IMR-90 (cell line): ENCODE data around the gene COL5A1. TPM values are rescaled to one million over a fixed set of nuclear protein-coding genes. Genes with fewer than 3 reads are reported as not detected.
A peak's percentile ranks its signal among the peaks of the same experiment; 100 is the strongest.
"Not testable (repeated sequence)": the region's sequence is repeated elsewhere in the genome, so short reads cannot be mapped to it uniquely, and the experiment has no call there.

Experiments
- ATAC-seq: fragments of 200-7000 bp; cut with Tn5 transposase; 2 replicates; pipeline ENCODE4 v1.9.1; 2020; ENCODE audit warnings: low read depth, mild to moderate bottlenecking, moderate library complexity
- BruUV-seq: library from RNA; stranded (reverse); fragments of 400-500 nt; replicated peaks from 2 replicates; lab custom pipeline; 2021; lab: Mats Ljungman, UMichigan
- CTCF ChIA-PET: fragments of 300-600 bp; formaldehyde crosslinking; extraction: SDS; loops from one replicate; lab custom pipeline; 2021; ENCODE audit warnings: antibody characterized with exemption; lab: Yijun Ruan, JAX
- POLR2A ChIA-PET: fragments of 300-600 bp; sonication (Branson Sonifier 250); formaldehyde crosslinking; loops from one replicate; lab custom pipeline; 2022; ENCODE audit warnings: antibody characterized with exemption; ENCODE audit not compliant: unreplicated experiment; lab: Charles Lee
- DNase-seq: peaks from one replicate; pipeline ENCODE4 v3.0.0; 2013
- H2AFZ ChIP-seq: replicated peaks from 2 replicates; pipeline ENCODE3; 2013; ENCODE audit warnings: low read length, mild to moderate bottlenecking; ENCODE audit not compliant: poor library complexity
- H2AK5ac ChIP-seq: 2 replicates; pipeline ENCODE4 v1.6.1; 2013; ENCODE audit warnings: low read depth, low read length, inconsistent platforms
- H2AK9ac ChIP-seq: replicated peaks from 2 replicates; pipeline ENCODE3; 2013; ENCODE audit warnings: mild to moderate bottlenecking, low read depth, low read length, moderate library complexity; ENCODE audit not compliant: poor library complexity
- H2BK120ac ChIP-seq: 2 replicates; pipeline ENCODE4 v1.6.1; 2013; ENCODE audit warnings: low read depth, low read length, inconsistent platforms
- H2BK15ac ChIP-seq: 3 replicates; pipeline ENCODE4 v1.6.1; 2013; ENCODE audit warnings: low read depth, low read length, inconsistent platforms
- H2BK20ac ChIP-seq: 2 replicates; pipeline ENCODE4 v1.6.1; 2013; ENCODE audit warnings: low read depth, mild to moderate bottlenecking, inconsistent platforms, low read length, moderate library complexity
- H2BK5ac ChIP-seq: 2 replicates; pipeline ENCODE4 v1.6.1; 2013; ENCODE audit warnings: mild to moderate bottlenecking, low read depth, low read length, inconsistent platforms; ENCODE audit not compliant: poor library complexity, severe bottlenecking
- H3K14ac ChIP-seq: replicated peaks from 2 replicates; pipeline ENCODE4 v1.6.1; 2013; ENCODE audit warnings: low read depth, low read length, inconsistent platforms
- H3K18ac ChIP-seq: 2 replicates; pipeline ENCODE4 v1.6.1; 2013; ENCODE audit warnings: low read depth, low read length, control low read depth
- H3K23ac ChIP-seq: 2 replicates; pipeline ENCODE4 v1.6.1; 2013; ENCODE audit warnings: low read depth, low read length, inconsistent platforms
- H3K27ac ChIP-seq: 2 replicates; pipeline ENCODE4 v1.5.1; 2013; ENCODE audit warnings: mild to moderate bottlenecking, control low read depth, low read length; ENCODE audit not compliant: insufficient read depth
- H3K27me3 ChIP-seq: 2 replicates; pipeline ENCODE4 v1.6.1; 2013; ENCODE audit warnings: low read length; ENCODE audit not compliant: control insufficient read depth, insufficient read depth
- H3K36me3 ChIP-seq: 2 replicates; pipeline ENCODE4 v1.6.1; 2013; ENCODE audit warnings: low read length, mixed read lengths; ENCODE audit not compliant: control insufficient read depth, insufficient read depth
- H3K4ac ChIP-seq: 2 replicates; pipeline ENCODE4 v1.6.1; 2013; ENCODE audit warnings: low read depth, low read length, inconsistent platforms
- H3K4me1 ChIP-seq: 2 replicates; pipeline ENCODE4 v1.6.1; 2013; ENCODE audit warnings: low read length, mixed read lengths; ENCODE audit not compliant: control insufficient read depth, insufficient read depth
- H3K4me2 ChIP-seq: 2 replicates; pipeline ENCODE4 v1.6.1; 2013; ENCODE audit warnings: low read depth, mild to moderate bottlenecking, control low read depth, low read length, moderate library complexity
- H3K4me3 ChIP-seq: 2 replicates; pipeline ENCODE4 v1.5.1; 2013; ENCODE audit warnings: low read depth, mild to moderate bottlenecking, control low read depth, low read length, moderate library complexity; ENCODE audit not compliant: insufficient read depth
- H3K56ac ChIP-seq: 2 replicates; pipeline ENCODE4 v1.6.1; 2013; ENCODE audit warnings: low read length, inconsistent platforms; ENCODE audit not compliant: insufficient read depth; ENCODE audit errors: extremely low read depth
- H3K79me1 ChIP-seq, 2 experiments: 2 replicates each; pipeline ENCODE4 v1.6.1; 2013; ENCODE audit warnings: low read length in 2 of 2, inconsistent platforms in 1 of 2, low read depth in 1 of 2
- H3K9ac ChIP-seq: 2 replicates; pipeline ENCODE4 v1.6.1; 2013; ENCODE audit warnings: low read depth, low read length, control low read depth
- H3K9me1 ChIP-seq: 2 replicates; pipeline ENCODE4 v1.6.1; 2013; ENCODE audit warnings: low read length, inconsistent platforms; ENCODE audit not compliant: insufficient read depth
- H3K9me3 ChIP-seq: 2 replicates; pipeline ENCODE4 v1.6.1; 2013; ENCODE audit warnings: low read length; ENCODE audit not compliant: control insufficient read depth, insufficient read depth
- H4K20me1 ChIP-seq: 2 replicates; pipeline ENCODE4 v1.6.1; 2013; ENCODE audit warnings: low read length, inconsistent platforms; ENCODE audit not compliant: insufficient read depth
- H4K5ac ChIP-seq: 2 replicates; pipeline ENCODE4 v1.6.1; 2013; ENCODE audit warnings: mild to moderate bottlenecking, low read depth, low read length, control low read depth
- H4K8ac ChIP-seq, 2 experiments: 2 replicates each; pipeline ENCODE4 v1.6.1; 2013; ENCODE audit warnings: low read depth in 2 of 2, low read length in 2 of 2, control low read depth in 1 of 2, inconsistent platforms in 1 of 2
- H4K91ac ChIP-seq: 2 replicates; pipeline ENCODE4 v1.6.1; 2013; ENCODE audit warnings: low read depth, low read length, inconsistent platforms; ENCODE audit not compliant: insufficient read depth
- POLR2A ChIP-seq: IDR thresholded peaks from 2 replicates; pipeline ENCODE4 v1.6.1; 2012; ENCODE audit warnings: mild to moderate bottlenecking, low read depth, low read length
- RAD21 ChIP-seq: IDR thresholded peaks from 2 replicates; pipeline ENCODE4 v1.6.1; 2012; ENCODE audit warnings: low read length, improper control_type of control experiment
- WGBS, 2 experiments: methylation state at CpG; one replicate each; pipeline versions ENCODE4 v1.1.5 to v1.1.7; 2013; ENCODE audit warnings: missing lambda C conversion rate in 2 of 2; ENCODE audit not compliant: insufficient read length in 1 of 2; ENCODE audit errors: extremely low coverage in 2 of 2; 5-methylcytosine and 5-hydroxymethylcytosine counted together
- dilution Hi-C: fragments of 300-500 bp; cut with HindIII; formaldehyde crosslinking; loops from one replicate; pipeline ENCODE4 v1.14.3; 2018; ENCODE audit warnings: low sequenced_read_pairs; ENCODE audit not compliant: unreplicated experiment
- in situ Hi-C: fragments of 300-500 bp; cut with MboI; formaldehyde crosslinking; loops from 3 replicates; pipeline ENCODE4 v1.14.3; 2019; ENCODE audit warnings: low sequenced_read_pairs, inconsistent platforms, mixed read lengths
- intact Hi-C: fragments of 100-400 bp; cut with micrococcal nuclease; formaldehyde crosslinking; loops from 2 replicates; pipeline ENCODE4 v1.10.0; 2022
- polyA plus RNA-seq, 3 experiments: library from polyadenylated mRNA; depleted of rRNA; stranded (reverse); fragments of >200 nt; gene quantifications; 2 replicates each; pipeline ENCODE4 v1.2.3, GENCODE V29; 2012; ENCODE audit warnings: low replicate concordance in 1 of 3
- total RNA-seq: library from RNA; depleted of rRNA; stranded (reverse); fragments of >200 nt; gene quantifications from 2 replicates; pipeline ENCODE4 v1.2.3, GENCODE V29; 2012

The COL5A1 gene
- total and polyA plus RNA-seq, 2 of the 4 experiments (the other 2 are of a cell fraction) = 19.2 to 173 TPM

- H3K27me3 ChIP-seq, H3K56ac ChIP-seq, H2BK20ac ChIP-seq, H3K9ac ChIP-seq, H4K91ac ChIP-seq, H4K5ac ChIP-seq, H2AK9ac ChIP-seq, BruUV-seq, H4K8ac ChIP-seq, H2AFZ ChIP-seq, dilution Hi-C loops, H2BK120ac ChIP-seq, H3K23ac ChIP-seq, DNase-seq, ATAC-seq, H2BK15ac ChIP-seq, H3K4ac ChIP-seq, CTCF ChIA-PET, H3K9me3 ChIP-seq, H3K14ac ChIP-seq, H3K18ac ChIP-seq: not testable (repeated sequence)
- in situ Hi-C loops (loop anchor here (5.0 kb wide), 1 partner anchor 192 kb away; no protein-coding TSS in a partner anchor), intact Hi-C loops (loop anchor here (2.0 to 10.0 kb wide), 5 partner anchors 16 to 480 kb away; partner anchors contain the start of gene RNU6ATAC)
- no CpG with 5 or more reads among the region's 14 CpGs for WGBS, 2 experiments
- Histone ChIP-seq H2AK5ac (peak overlapping the region; percentile 6; the same call in 1 of the 2 replicates), H3K9me1 (peaks cover 29% of the 10 kb centered on the region), H3K79me1 (peaks cover 0 to 49% of the 10 kb centered on the region in 2 experiments; a peak in 3 of 4 replicates), H3K4me1 (peaks cover 42% of the 10 kb centered on the region), H2BK5ac (peak overlapping the region; percentile 71), H3K27ac (peak overlapping the region; percentile 75), H3K4me3 (peak overlapping the region; percentile 36; the same call in 1 of the 2 replicates), H4K20me1 (peaks cover 63% of the 10 kb centered on the region), H3K36me3 (peaks cover 30% of the 10 kb centered on the region), H3K4me2 (peak overlapping the region; percentile 61; the same call in 1 of the 2 replicates)
- TF ChIP-seq RAD21 (0 out of 2 replicates have a peak, but pooled peaks have one; percentile 1), POLR2A (peak; percentile 66)
- POLR2A ChIA-PET = interaction anchor here (1.0 kb wide), 1 partner anchor 163 kb away, joined by 3 read pairs; no protein-coding TSS in a partner anchor
Measured at GRCh38 chr9:134644401-134644724, 2.8 kb downstream of the COL5A1 start.
